Mesothelial cell of epicardium (in vitro differentiated cells): ENCODE measurements around the gene VAPB. TPM values are rescaled to one million over a fixed set of nuclear protein-coding genes. Genes with fewer than 3 reads are reported as not detected.

ENCODE experiments used
- DNase-seq, 2 experiments: peaks; one replicate each; pipeline ENCODE4 v3.0.0; 2021; ENCODE audit warnings: low spot score in 2 of 2; ENCODE audit not compliant: unreplicated experiment in 2 of 2
- H3K27ac Mint-ChIP-seq: 2 replicates; pipeline ENCODE4 v1.8.0; 2021; ENCODE audit warnings: mixed read lengths
- H3K27me3 Mint-ChIP-seq: 2 replicates; pipeline ENCODE4 v1.8.0; 2021; ENCODE audit warnings: low read depth, mixed read lengths
- H3K36me3 Mint-ChIP-seq: 2 replicates; pipeline ENCODE4 v1.8.0; 2021; ENCODE audit warnings: mixed read lengths
- H3K4me1 Mint-ChIP-seq: 2 replicates; pipeline ENCODE4 v1.8.0; 2021; ENCODE audit warnings: mixed read lengths
- H3K4me3 Mint-ChIP-seq: 2 replicates; pipeline ENCODE4 v1.8.0; 2021; ENCODE audit warnings: mild to moderate bottlenecking, moderate library complexity, mixed read lengths
- H3K9me3 Mint-ChIP-seq: 2 replicates; pipeline ENCODE4 v1.8.0; 2021; ENCODE audit warnings: mixed read lengths
- CTCF ChIP-seq: fragments of 200-600 bp; sonication (generic); IDR thresholded peaks from one replicate; pipeline ENCODE4 v1.5.0; 2021; ENCODE audit warnings: antibody characterized with exemption; ENCODE audit not compliant: unreplicated experiment
- total RNA-seq: library from RNA; stranded (reverse); gene quantifications from 3 replicates; pipeline ENCODE4 v1.2.1, GENCODE V29; 2021

VAPB gene
- total RNA-seq, 1 donor from 2014 or later, result 52.9 TPM

- H3K36me3 Mint-ChIP-seq, result no peaks in the 10 kb centered on the region
- no peaks in the 10 kb centered on the region for H3K4me1 Mint-ChIP-seq
- DNase-seq, result no peak
- no peak for TF ChIP-seq CTCF
- no peak overlapping the region for H3K4me3 Mint-ChIP-seq
- no peak overlapping the region for H3K27ac Mint-ChIP-seq
- peaks cover 21% of the 10 kb centered on the region for H3K27me3 Mint-ChIP-seq
- H3K9me3 Mint-ChIP-seq, result peaks cover 8% of the 10 kb centered on the region
Measured at GRCh38 chr20:58492795-58493524, 103.9 kb downstream of the VAPB start.

GRCh38 chr20:58494923-58495622, 106.0 kb downstream of the VAPB start:
- H3K4me1 Mint-ChIP-seq, result no peaks in the 10 kb centered on the region
- no peaks in the 10 kb centered on the region for H3K9me3 Mint-ChIP-seq
- no peaks in the 10 kb centered on the region for H3K36me3 Mint-ChIP-seq
- DNase-seq, result peak in 1 of 2 experiments; percentile 33
- no peak overlapping the region for H3K27ac Mint-ChIP-seq
- no peak overlapping the region for H3K4me3 Mint-ChIP-seq
- TF ChIP-seq CTCF, result no peak
- H3K27me3 Mint-ChIP-seq, result peaks cover 21% of the 10 kb centered on the region

- Mint-ChIP-seq H3K4me1 (no peaks in the 10 kb centered on the region), H3K4me3 (no peak overlapping the region), H3K27me3 (peaks cover 20% of the 10 kb centered on the region), H3K27ac (no peak overlapping the region), H3K9me3 (no peaks in the 10 kb centered on the region), H3K36me3 (no peaks in the 10 kb centered on the region)
- DNase-seq, result peak in 1 of 2 experiments; percentile 21
- TF ChIP-seq CTCF, result no peak
Measured at GRCh38 chr20:58495623-58496428, 106.8 kb downstream of the VAPB start.

- Mint-ChIP-seq H3K9me3 (peaks cover under 1% of the 10 kb centered on the region), H3K36me3 (no peaks in the 10 kb centered on the region), H3K4me1 (no peaks in the 10 kb centered on the region), H3K4me3 (no peak overlapping the region), H3K27me3 (peaks cover 16% of the 10 kb centered on the region), H3K27ac (no peak overlapping the region)
- no peak for DNase-seq
- TF ChIP-seq CTCF, result no peak
Measured at GRCh38 chr20:58496429-58496769, 107.4 kb downstream of the VAPB start.

- no peak overlapping the region for H3K4me3 Mint-ChIP-seq
- H3K36me3 Mint-ChIP-seq, result no peaks in the 10 kb centered on the region
- no peaks in the 10 kb centered on the region for H3K4me1 Mint-ChIP-seq
- no peak overlapping the region for H3K27ac Mint-ChIP-seq
- DNase-seq, result peak in 1 of 2 experiments; percentile 22
- peaks cover 10% of the 10 kb centered on the region for H3K27me3 Mint-ChIP-seq
- TF ChIP-seq CTCF, result no peak
- peaks cover 8% of the 10 kb centered on the region for H3K9me3 Mint-ChIP-seq
Measured at GRCh38 chr20:58497076-58497641, 108.1 kb downstream of the VAPB start.
